Upper lobe of right lung (tissue), 1 donor: Measurements from ENCODE around the gene RAB3GAP1. TPM values are rescaled to one million over a fixed set of nuclear protein-coding genes. Genes with fewer than 3 reads are reported as not detected.

Experiments used
- ATAC-seq: fragments of 200-7000 bp; cut with Tn5 transposase; one replicate; pipeline ENCODE4 v1.9.1; 2020; ENCODE audit warnings: mild to moderate bottlenecking, moderate library complexity
- DNase-seq: peaks from one replicate; pipeline ENCODE4 v3.0.0-alpha.2; 2020
- H3K27ac ChIP-seq: fragments of 200-600 bp; one replicate; pipeline ENCODE4 v1.8.0; 2022
- H3K27me3 ChIP-seq: fragments of 200-600 bp; one replicate; pipeline ENCODE4 v1.8.0; 2022; ENCODE audit warnings: mild to moderate bottlenecking
- H3K36me3 ChIP-seq: fragments of 200-600 bp; one replicate; pipeline ENCODE4 v1.8.0; 2022
- H3K4me1 ChIP-seq: fragments of 200-600 bp; one replicate; pipeline ENCODE4 v1.8.0; 2022
- H3K4me3 ChIP-seq: fragments of 200-600 bp; one replicate; pipeline ENCODE4 v1.8.0; 2022; ENCODE audit warnings: mild to moderate bottlenecking
- H3K9me3 ChIP-seq: fragments of 200-600 bp; one replicate; pipeline ENCODE4 v1.8.0; 2022
- CTCF ChIP-seq: fragments of 200-600 bp; IDR thresholded peaks from one replicate; pipeline ENCODE4 v1.8.0; 2022; ENCODE audit warnings: antibody characterized with exemption
- intact Hi-C: fragments of 100-400 bp; cut with DNase I; formaldehyde crosslinking; loops from one replicate; pipeline ENCODE4 v1.11.0; 2022
- total RNA-seq: library from RNA; stranded (reverse); fragmentation: NEBNext Ultra II Directional; extraction: Animal tissue kit (Norgen Biotek cat#: 25700); gene quantifications from one replicate; pipeline ENCODE4 v1.2.1, GENCODE V29; 2021
- donor health status: DM: no; HTN: yes; CAD: no; lungs with severe emphysema.

Gene RAB3GAP1
- total RNA-seq, 1 donor from 2014 or later, result 47.8 TPM

- Histone ChIP-seq H3K36me3 (peaks cover 61% of the 10 kb centered on the region), H3K4me1 (no peaks in the 10 kb centered on the region), H3K27ac (no peak overlapping the region), H3K9me3 (no peaks in the 10 kb centered on the region), H3K4me3 (no peak overlapping the region), H3K27me3 (no peaks in the 10 kb centered on the region)
- intact Hi-C loops, result no loop called here
- ATAC-seq (no peak), DNase-seq (no peak)
- TF ChIP-seq CTCF, result no peak
Measured at GRCh38 chr2:135169900-135170753, 118.0 kb downstream of the RAB3GAP1 start.

- peak; percentile 50 for ATAC-seq
- intact Hi-C loops, result no loop called here
- Histone ChIP-seq H3K27ac (no peak overlapping the region), H3K4me3 (no peak overlapping the region), H3K36me3 (peaks cover 23% of the 10 kb centered on the region), H3K9me3 (no peaks in the 10 kb centered on the region), H3K27me3 (no peaks in the 10 kb centered on the region), H3K4me1 (no peaks in the 10 kb centered on the region)
- no peak for DNase-seq
- no peak for TF ChIP-seq CTCF
Measured at GRCh38 chr2:135174049-135174809, 122.1 kb downstream of the RAB3GAP1 start.

- TF ChIP-seq CTCF, result no peak
- Histone ChIP-seq H3K9me3 (no peaks in the 10 kb centered on the region), H3K4me3 (no peak overlapping the region), H3K27me3 (no peaks in the 10 kb centered on the region), H3K36me3 (peaks cover 17% of the 10 kb centered on the region), H3K27ac (no peak overlapping the region), H3K4me1 (no peaks in the 10 kb centered on the region)
- ATAC-seq, result peak; percentile 20
- intact Hi-C loops, result no loop called here
- DNase-seq, result no peak
Measured at GRCh38 chr2:135174810-135175093, 122.7 kb downstream of the RAB3GAP1 start.

- no peak for TF ChIP-seq CTCF
- Histone ChIP-seq H3K36me3 (peaks cover 13% of the 10 kb centered on the region), H3K4me1 (no peaks in the 10 kb centered on the region), H3K27me3 (no peaks in the 10 kb centered on the region), H3K9me3 (no peaks in the 10 kb centered on the region), H3K4me3 (no peak overlapping the region), H3K27ac (no peak overlapping the region)
- DNase-seq (no peak), ATAC-seq (no peak)
- intact Hi-C loops, result no loop called here
Measured at GRCh38 chr2:135175177-135175576, 123.1 kb downstream of the RAB3GAP1 start.

GRCh38 chr2:135179689-135180088, 127.6 kb downstream of the RAB3GAP1 start:
- intact Hi-C loops, result no loop called here
- DNase-seq, result no peak
- Histone ChIP-seq H3K27me3 (no peaks in the 10 kb centered on the region), H3K4me3 (no peak overlapping the region), H3K27ac (no peak overlapping the region), H3K9me3 (no peaks in the 10 kb centered on the region), H3K4me1 (no peaks in the 10 kb centered on the region), H3K36me3 (no peaks in the 10 kb centered on the region)
- ATAC-seq, result no peak
- no peak for TF ChIP-seq CTCF
